ENCODE results near the gene PIAS1. TPM values are rescaled to one million over a fixed set of nuclear protein-coding genes. Genes with fewer than 3 reads are reported as not detected.
"Not testable (repeated sequence)": the region's sequence is repeated elsewhere in the genome, so short reads cannot be mapped to it uniquely, and the experiment has no call there.

The PIAS1 gene
- total and polyA plus RNA-seq, 3 donors from 2014 or later: 57.2 to 87.6 (median 60.5) TPM

GRCh38 chr15:68199340-68199739, 145.2 kb downstream of the PIAS1 start:
- no peaks in the 10 kb centered on the region for H3K27me3 ChIP-seq
- H3K9me3 ChIP-seq: no peaks in the 10 kb centered on the region
- H3K36me3 ChIP-seq (ENCODE audit: low read depth, missing control alignments): no peaks in the 10 kb centered on the region
- intact Hi-C loops (cut with DNase I; ENCODE audit: low total_unique reads): no loop called here
- DNase-seq: no peak
- WGBS, 2 donors: 49 to 72% methylated on average over 11 of the region's 11 CpGs
- H3K27ac ChIP-seq: peak overlapping the region in 1 of 2 donors; percentile 64
- H3K4me1 ChIP-seq: peaks cover 40% of the 10 kb centered on the region
- TF ChIP-seq POLR2A (IDR thresholded peaks at IDR 0.05) (no peak), CTCF (IDR thresholded peaks at IDR 0.05) (no peak)
- no peak overlapping the region for H3K4me3 ChIP-seq

GRCh38 chr15:68200016-68200861, 146.1 kb downstream of the PIAS1 start:
- Histone ChIP-seq H3K9me3 (no peaks in the 10 kb centered on the region), H3K4me1 (peaks cover 40% of the 10 kb centered on the region), H3K4me3 (no peak overlapping the region), H3K36me3 (ENCODE audit: low read depth, missing control alignments) (no peaks in the 10 kb centered on the region), H3K27me3 (no peaks in the 10 kb centered on the region), H3K27ac (peak overlapping the region; percentile 57 to 64)
- intact Hi-C loops (cut with DNase I; ENCODE audit: low total_unique reads): no loop called here
- peak; percentile 52 for DNase-seq
- WGBS, 2 donors: 46 to 55% methylated on average over 5 to 16 of the region's 16 CpGs
- TF ChIP-seq POLR2A (IDR thresholded peaks at IDR 0.05): no peak
- TF ChIP-seq CTCF (IDR thresholded peaks at IDR 0.05): no peak

- intact Hi-C loops (cut with DNase I; ENCODE audit: low total_unique reads): no loop called here
- Histone ChIP-seq H3K27ac (peak overlapping the region; percentile 57 to 64), H3K4me3 (no peak overlapping the region), H3K36me3 (ENCODE audit: low read depth, missing control alignments) (no peaks in the 10 kb centered on the region), H3K27me3 (no peaks in the 10 kb centered on the region), H3K4me1 (peaks cover 43% of the 10 kb centered on the region), H3K9me3 (no peaks in the 10 kb centered on the region)
- DNase-seq: no peak
- 77 to 97% methylated on average over 4 to 7 of the region's 7 CpGs for WGBS, 2 donors
- TF ChIP-seq CTCF (IDR thresholded peaks at IDR 0.05): no peak
- TF ChIP-seq POLR2A (IDR thresholded peaks at IDR 0.05): no peak
Measured at GRCh38 chr15:68201153-68201878, 147.2 kb downstream of the PIAS1 start.

- DNase-seq: no peak
- Histone ChIP-seq H3K27ac (no peak overlapping the region), H3K36me3 (ENCODE audit: low read depth, missing control alignments) (no peaks in the 10 kb centered on the region), H3K4me1 (peaks cover 40% of the 10 kb centered on the region), H3K4me3 (no peak overlapping the region), H3K9me3 (no peaks in the 10 kb centered on the region), H3K27me3 (no peaks in the 10 kb centered on the region)
- TF ChIP-seq CTCF (IDR thresholded peaks at IDR 0.05) (no peak), POLR2A (IDR thresholded peaks at IDR 0.05) (no peak)
- intact Hi-C loops (cut with DNase I; ENCODE audit: low total_unique reads): no loop called here
- 52 to 53% methylated on average over 3 of the region's 3 CpGs for WGBS, 2 donors
Measured at GRCh38 chr15:68201879-68202261, 147.8 kb downstream of the PIAS1 start.

- DNase-seq; H3K4me3 ChIP-seq; H3K9me3 ChIP-seq; H3K27ac ChIP-seq; H3K36me3 ChIP-seq (ENCODE audit: low read depth, missing control alignments); H3K27me3 ChIP-seq; intact Hi-C loops (cut with DNase I; ENCODE audit: low total_unique reads): not testable (repeated sequence)
- peaks cover 29% of the 10 kb centered on the region for H3K4me1 ChIP-seq
- 91 to 95% methylated on average over 7 of the region's 7 CpGs for WGBS, 2 donors
Measured at GRCh38 chr15:68202994-68203393, 148.9 kb downstream of the PIAS1 start.
